ENCODE results near the gene ETS1. TPM values are rescaled to one million over a fixed set of nuclear protein-coding genes. Genes with fewer than 3 reads are reported as not detected.

The ETS1 gene
- total and polyA plus RNA-seq, 4 donors = 20.7 to 154 (median 78.7) TPM

DNA sequence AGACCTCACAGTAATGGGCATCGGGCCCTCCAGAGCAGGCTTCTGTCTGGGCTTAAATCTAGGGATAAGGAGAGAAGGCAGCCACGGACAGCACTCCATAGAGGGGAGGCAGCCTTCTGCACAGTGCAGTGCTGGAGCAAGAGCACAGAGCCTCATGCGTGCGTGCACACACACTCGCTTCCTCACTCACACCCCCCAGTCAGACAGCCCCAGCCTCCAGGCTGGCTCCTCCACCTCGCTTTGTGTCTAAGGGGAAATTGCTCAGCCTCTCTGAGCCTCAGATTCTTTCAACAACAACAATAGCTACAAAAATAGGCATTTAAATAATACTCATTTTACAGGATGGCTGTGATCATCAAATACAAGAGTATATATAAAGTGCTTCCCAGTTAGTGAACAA is 26.7 kb upstream of the ETS1 start:
- DNase-seq = no peak
- no peak for ATAC-seq (ENCODE audit: insufficient read depth, low FRiP score)
- H3K9me3 ChIP-seq (ENCODE audit: control insufficient read depth in 4 of 4, insufficient read depth in 3 of 4, low read length in 3 of 4) = no peaks in the 10 kb centered on the region
- WGBS, 2 donors = 80 to 85% methylated on average over 6 of the region's 6 CpGs
- TF ChIP-seq, protein P1, sequence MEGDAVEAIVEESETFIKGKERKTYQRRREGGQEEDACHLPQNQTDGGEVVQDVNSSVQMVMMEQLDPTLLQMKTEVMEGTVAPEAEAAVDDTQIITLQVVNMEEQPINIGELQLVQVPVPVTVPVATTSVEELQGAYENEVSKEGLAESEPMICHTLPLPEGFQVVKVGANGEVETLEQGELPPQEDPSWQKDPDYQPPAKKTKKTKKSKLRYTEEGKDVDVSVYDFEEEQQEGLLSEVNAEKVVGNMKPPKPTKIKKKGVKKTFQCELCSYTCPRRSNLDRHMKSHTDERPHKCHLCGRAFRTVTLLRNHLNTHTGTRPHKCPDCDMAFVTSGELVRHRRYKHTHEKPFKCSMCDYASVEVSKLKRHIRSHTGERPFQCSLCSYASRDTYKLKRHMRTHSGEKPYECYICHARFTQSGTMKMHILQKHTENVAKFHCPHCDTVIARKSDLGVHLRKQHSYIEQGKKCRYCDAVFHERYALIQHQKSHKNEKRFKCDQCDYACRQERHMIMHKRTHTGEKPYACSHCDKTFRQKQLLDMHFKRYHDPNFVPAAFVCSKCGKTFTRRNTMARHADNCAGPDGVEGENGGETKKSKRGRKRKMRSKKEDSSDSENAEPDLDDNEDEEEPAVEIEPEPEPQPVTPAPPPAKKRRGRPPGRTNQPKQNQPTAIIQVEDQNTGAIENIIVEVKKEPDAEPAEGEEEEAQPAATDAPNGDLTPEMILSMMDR (IDR thresholded peaks at IDR 0.05; ENCODE audit: control extremely low read depth, extremely low read depth) = no peak
- no peaks in the 10 kb centered on the region for H3K36me3 ChIP-seq (ENCODE audit: control insufficient read depth in 4 of 4, insufficient read depth in 4 of 4, low read length in 4 of 4)
- no peak overlapping the region for H3K27ac ChIP-seq (ENCODE audit: low read depth in 1 of 2, low read length in 1 of 2)
- no peak overlapping the region for H3K9ac ChIP-seq (ENCODE audit: insufficient read depth in 1 of 2, low read length in 2 of 2)
- no peak overlapping the region for H3K4me3 ChIP-seq
- H3K27me3 ChIP-seq (ENCODE audit: control insufficient read depth in 3 of 3, insufficient read depth in 3 of 3, low read length in 2 of 3) = no peaks in the 10 kb centered on the region
- H3K4me1 ChIP-seq (ENCODE audit: control insufficient read depth in 5 of 5, insufficient read depth in 5 of 5, low read length in 5 of 5) = peaks cover 0 to 63% (median 15%) of the 10 kb centered on the region in 5 donors

DNA sequence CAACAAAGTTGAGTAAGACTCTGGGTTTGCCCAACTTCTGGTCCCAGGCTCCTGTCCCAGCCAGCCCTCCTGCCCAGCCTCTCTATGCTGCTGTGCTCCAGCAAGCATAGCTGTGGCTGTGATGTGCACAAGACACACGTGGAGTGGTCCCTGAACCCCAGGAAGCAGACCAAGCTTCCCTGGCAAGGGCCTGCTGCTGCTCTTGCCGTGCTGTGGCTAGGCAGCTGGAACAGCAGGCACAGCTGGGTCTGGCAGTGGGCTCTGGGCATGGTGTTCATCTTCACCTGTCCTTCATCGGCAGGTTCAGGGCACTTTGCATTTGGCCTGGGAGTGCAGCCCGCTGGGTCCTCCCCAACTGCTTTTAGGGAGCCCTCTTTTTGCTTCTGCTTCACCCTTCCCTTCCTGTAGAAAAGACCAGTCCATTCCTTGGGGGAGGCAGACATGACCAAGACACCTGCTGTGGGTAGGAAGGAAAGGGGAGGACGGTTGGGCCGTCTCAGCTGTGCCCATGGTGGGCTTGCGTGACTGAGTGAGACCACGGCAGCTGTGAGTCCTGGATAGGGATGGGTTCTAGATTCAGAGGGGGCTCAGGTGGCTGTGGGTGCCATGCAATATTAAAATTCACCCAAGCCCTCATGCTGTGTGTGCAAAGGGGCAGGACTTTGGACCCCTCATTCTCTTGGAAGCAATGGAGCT is 26.1 kb upstream of the ETS1 start:
- 49 to 78% methylated on average over 8 of the region's 8 CpGs for WGBS, 2 donors
- no peak for DNase-seq
- TF ChIP-seq, protein P1 (IDR thresholded peaks at IDR 0.05; ENCODE audit: control extremely low read depth, extremely low read depth) = no peak

DNA sequence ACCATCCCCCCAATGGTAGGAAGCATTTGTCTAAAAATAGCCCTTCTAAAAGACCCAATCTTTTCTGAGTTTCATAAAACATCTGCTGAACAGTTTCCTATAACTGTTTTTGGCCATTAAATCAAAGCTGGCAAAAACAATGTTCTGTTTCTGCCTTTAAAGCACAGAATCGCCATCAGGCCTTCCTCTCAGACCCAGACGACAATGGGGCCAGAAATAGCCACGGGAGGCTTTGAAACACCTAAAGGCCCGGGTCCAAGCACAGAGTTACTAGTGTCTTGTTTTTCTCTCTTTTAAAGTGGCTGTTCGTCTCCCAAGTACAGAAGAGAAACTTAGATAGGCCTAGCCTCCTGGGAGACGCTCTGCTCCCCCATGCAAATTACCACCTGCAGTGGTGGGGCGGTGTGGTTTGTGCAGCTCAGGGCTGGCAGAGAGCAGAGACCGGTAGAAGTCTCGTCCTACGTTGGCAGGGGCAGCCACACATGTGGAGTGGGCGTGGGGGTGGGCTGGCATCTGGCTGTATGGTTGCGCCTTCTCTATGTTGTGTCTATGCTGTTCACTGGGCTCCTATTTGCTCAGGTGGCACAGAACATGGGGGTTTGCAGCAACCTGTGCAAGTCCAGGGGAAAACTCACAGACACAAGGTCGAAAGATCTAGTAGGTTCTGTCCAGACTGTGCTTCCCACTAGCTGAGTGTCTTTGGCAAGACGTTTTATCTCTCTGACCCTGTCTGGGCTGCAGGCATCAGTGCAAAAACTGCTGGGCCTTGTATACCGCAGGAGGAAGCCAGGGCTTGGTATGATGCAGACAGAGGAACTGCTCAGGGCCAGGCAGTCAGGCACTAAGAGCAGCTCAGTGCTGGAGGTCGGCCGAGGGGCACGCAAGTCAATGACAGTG is 23.6 kb upstream of the ETS1 start:
- ATAC-seq (ENCODE audit: insufficient read depth, low FRiP score) = peak; percentile 34
- 34 to 43% methylated on average over 18 of the region's 18 CpGs for WGBS, 2 donors
- Histone ChIP-seq H3K27me3 (ENCODE audit: control insufficient read depth in 3 of 3, insufficient read depth in 3 of 3, low read length in 2 of 3) (no peaks in the 10 kb centered on the region), H3K4me1 (ENCODE audit: control insufficient read depth in 5 of 5, insufficient read depth in 5 of 5, low read length in 5 of 5) (peaks cover 3 to 53% (median 15%) of the 10 kb centered on the region in 5 donors), H3K27ac (ENCODE audit: low read depth in 1 of 2, low read length in 1 of 2) (peak overlapping the region in 1 of 2 donors; percentile 9), H3K36me3 (ENCODE audit: control insufficient read depth in 4 of 4, insufficient read depth in 4 of 4, low read length in 4 of 4) (no peaks in the 10 kb centered on the region), H3K9ac (ENCODE audit: insufficient read depth in 1 of 2, low read length in 2 of 2) (peak overlapping the region in 1 of 2 donors; percentile 37), H3K4me3 (no peak overlapping the region), H3K9me3 (ENCODE audit: control insufficient read depth in 4 of 4, insufficient read depth in 3 of 4, low read length in 3 of 4) (no peaks in the 10 kb centered on the region)
- TF ChIP-seq, protein P1 (IDR thresholded peaks at IDR 0.05; ENCODE audit: control extremely low read depth, extremely low read depth) = no peak
- peak in 2 of 3 donors; percentile 64 to 69 for DNase-seq

More for the DNA sequence above, 26.1 kb upstream of the ETS1 start:
- H3K27ac ChIP-seq (ENCODE audit: low read depth in 1 of 2, low read length in 1 of 2) = no peak overlapping the region
- no peak overlapping the region for H3K4me3 ChIP-seq
- no peaks in the 10 kb centered on the region for H3K36me3 ChIP-seq (ENCODE audit: control insufficient read depth in 4 of 4, insufficient read depth in 4 of 4, low read length in 4 of 4)
- ATAC-seq (ENCODE audit: insufficient read depth, low FRiP score) = no peak
- H3K9ac ChIP-seq (ENCODE audit: insufficient read depth in 1 of 2, low read length in 2 of 2) = no peak overlapping the region
- H3K27me3 ChIP-seq (ENCODE audit: control insufficient read depth in 3 of 3, insufficient read depth in 3 of 3, low read length in 2 of 3) = no peaks in the 10 kb centered on the region
- peaks cover 0 to 65% (median 15%) of the 10 kb centered on the region in 5 donors for H3K4me1 ChIP-seq (ENCODE audit: control insufficient read depth in 5 of 5, insufficient read depth in 5 of 5, low read length in 5 of 5)
- H3K9me3 ChIP-seq (ENCODE audit: control insufficient read depth in 4 of 4, insufficient read depth in 3 of 4, low read length in 3 of 4) = no peaks in the 10 kb centered on the region

Measured in lung (tissue), 12 donors.